HL-60 (cell line): Measurements from ENCODE around the gene LRRN1.

Experiments
- DNase-seq, 2 experiments: peaks; one replicate each; pipeline ENCODE4 v3.0.0-alpha.2; 2010 to 2020; ENCODE audit warnings: low read depth in 1 of 2, low spot score in 1 of 2
- H3K27ac ChIP-seq: fragments of 250-450 bp; sonication (Bioruptor Pico); replicated peaks from 2 replicates; pipeline ENCODE4 v1.5.1; 2020; ENCODE audit warnings: mild to moderate bottlenecking, moderate library complexity
- H3K27me3 ChIP-seq: fragments of 250-450 bp; sonication (Bioruptor Pico); 2 replicates; pipeline ENCODE4 v1.5.1; 2021; ENCODE audit warnings: mild to moderate bottlenecking, moderate library complexity; ENCODE audit not compliant: insufficient read depth, poor library complexity, severe bottlenecking
- H3K4me3 ChIP-seq: replicated peaks from 2 replicates; pipeline ENCODE4 v1.5.1; 2011; ENCODE audit warnings: mild to moderate bottlenecking, control low read depth, low read length; ENCODE audit not compliant: insufficient read depth
- CTCF ChIP-seq: IDR thresholded peaks from one replicate; pipeline ENCODE4 v1.5.1; 2011; ENCODE audit warnings: low read length, control low read depth, inconsistent platforms; ENCODE audit not compliant: insufficient read depth
- GABPA ChIP-seq: IDR thresholded peaks from 2 replicates; pipeline ENCODE4 v1.6.1; 2012; ENCODE audit warnings: low read depth
- POLR2AphosphoS5 ChIP-seq: IDR thresholded peaks from 2 replicates; pipeline ENCODE4 v1.6.1; 2012; ENCODE audit warnings: low read depth
- SPI1 ChIP-seq: IDR thresholded peaks from 2 replicates; pipeline ENCODE4 v1.6.1; 2012; ENCODE audit warnings: low read depth, mild to moderate bottlenecking, borderline replicate concordance
- TF ChIP-seq, protein P1 (sequence below): IDR thresholded peaks from 2 replicates; pipeline ENCODE4 v1.6.1; 2012; ENCODE audit warnings: low read depth; ENCODE audit not compliant: insufficient replicate concordance

Gene LRRN1

DNA sequence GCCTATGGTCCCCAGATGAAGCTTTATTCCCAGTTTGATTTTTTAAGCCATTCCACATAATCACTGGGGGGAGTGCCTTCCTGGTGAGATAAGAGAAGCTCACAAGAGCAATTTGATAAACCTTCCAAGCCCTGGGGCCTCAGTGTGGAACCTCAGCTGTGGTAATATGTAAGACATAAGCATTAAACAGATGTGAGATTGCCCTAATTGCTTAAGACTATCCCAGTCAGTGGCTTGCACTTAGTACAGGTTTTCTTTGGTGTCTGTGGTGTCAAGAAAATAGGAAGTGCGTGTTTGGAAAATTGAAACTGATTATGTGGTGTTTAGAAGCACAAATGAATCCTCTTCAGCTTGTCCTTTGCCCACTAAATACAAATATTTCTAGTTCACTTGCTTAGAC lies 54.3 kb downstream of the LRRN1 start:
- no peak overlapping the region for H3K27ac ChIP-seq
- H3K27me3 ChIP-seq = no peaks in the 10 kb centered on the region
- peak in 1 of 2 experiments; percentile 69 for DNase-seq
- H3K4me3 ChIP-seq = no peak overlapping the region
- TF ChIP-seq GABPA (no peak), POLR2AphosphoS5 (peak; percentile 75), CTCF (no peak), SPI1 (peak; percentile 96)
- TF ChIP-seq, protein P1, sequence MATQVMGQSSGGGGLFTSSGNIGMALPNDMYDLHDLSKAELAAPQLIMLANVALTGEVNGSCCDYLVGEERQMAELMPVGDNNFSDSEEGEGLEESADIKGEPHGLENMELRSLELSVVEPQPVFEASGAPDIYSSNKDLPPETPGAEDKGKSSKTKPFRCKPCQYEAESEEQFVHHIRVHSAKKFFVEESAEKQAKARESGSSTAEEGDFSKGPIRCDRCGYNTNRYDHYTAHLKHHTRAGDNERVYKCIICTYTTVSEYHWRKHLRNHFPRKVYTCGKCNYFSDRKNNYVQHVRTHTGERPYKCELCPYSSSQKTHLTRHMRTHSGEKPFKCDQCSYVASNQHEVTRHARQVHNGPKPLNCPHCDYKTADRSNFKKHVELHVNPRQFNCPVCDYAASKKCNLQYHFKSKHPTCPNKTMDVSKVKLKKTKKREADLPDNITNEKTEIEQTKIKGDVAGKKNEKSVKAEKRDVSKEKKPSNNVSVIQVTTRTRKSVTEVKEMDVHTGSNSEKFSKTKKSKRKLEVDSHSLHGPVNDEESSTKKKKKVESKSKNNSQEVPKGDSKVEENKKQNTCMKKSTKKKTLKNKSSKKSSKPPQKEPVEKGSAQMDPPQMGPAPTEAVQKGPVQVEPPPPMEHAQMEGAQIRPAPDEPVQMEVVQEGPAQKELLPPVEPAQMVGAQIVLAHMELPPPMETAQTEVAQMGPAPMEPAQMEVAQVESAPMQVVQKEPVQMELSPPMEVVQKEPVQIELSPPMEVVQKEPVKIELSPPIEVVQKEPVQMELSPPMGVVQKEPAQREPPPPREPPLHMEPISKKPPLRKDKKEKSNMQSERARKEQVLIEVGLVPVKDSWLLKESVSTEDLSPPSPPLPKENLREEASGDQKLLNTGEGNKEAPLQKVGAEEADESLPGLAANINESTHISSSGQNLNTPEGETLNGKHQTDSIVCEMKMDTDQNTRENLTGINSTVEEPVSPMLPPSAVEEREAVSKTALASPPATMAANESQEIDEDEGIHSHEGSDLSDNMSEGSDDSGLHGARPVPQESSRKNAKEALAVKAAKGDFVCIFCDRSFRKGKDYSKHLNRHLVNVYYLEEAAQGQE = no peak

DNA sequence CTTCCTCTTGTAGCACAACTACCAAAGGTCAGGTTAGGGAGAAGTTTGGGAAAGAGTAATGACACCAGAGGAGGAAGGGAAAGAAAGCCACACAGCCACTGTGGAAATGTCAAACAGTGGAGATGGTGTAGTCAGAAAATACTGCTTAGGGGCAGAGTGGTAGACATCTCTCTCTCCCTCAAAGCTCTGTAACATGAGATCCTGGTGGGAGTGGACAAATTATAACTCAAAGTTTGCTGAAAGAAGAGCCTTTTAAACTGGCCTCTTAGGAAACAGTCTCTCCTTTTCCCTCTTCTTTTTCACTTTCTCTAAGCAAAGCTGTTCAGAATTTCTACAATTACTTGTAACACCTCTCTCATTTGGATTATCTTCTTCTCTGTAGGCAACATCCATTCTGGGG lies 55.8 kb downstream of the LRRN1 start:
- TF ChIP-seq POLR2AphosphoS5 (no peak), SPI1 (no peak), GABPA (no peak), CTCF (no peak)
- TF ChIP-seq, protein P1 = no peak
- Histone ChIP-seq H3K4me3 (no peak overlapping the region), H3K27ac (no peak overlapping the region), H3K27me3 (no peaks in the 10 kb centered on the region)
- DNase-seq = no peak

DNA sequence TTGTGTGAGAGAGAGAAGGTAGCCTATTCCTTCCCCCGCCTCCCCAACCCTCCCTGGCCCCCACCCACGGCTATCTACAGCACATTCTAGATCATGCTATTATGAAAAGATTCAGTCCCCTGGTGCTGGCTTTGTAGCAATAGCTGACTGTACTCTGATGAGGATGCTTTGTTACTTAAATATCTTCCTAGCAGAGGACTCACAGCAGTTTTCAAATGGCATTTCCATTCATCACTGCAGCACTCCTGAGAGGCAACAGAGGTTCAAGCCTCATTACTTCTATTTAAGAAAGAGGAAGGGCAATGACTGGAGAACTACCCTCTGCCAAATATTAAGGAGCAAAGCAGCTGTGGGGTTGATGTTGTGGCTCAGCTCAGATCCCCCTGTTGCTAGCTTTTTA lies 61.0 kb downstream of the LRRN1 start:
- H3K4me3 ChIP-seq = no peak overlapping the region
- DNase-seq = no peak
- H3K27ac ChIP-seq = no peak overlapping the region
- H3K27me3 ChIP-seq = peaks cover 2% of the 10 kb centered on the region
- TF ChIP-seq, protein P1 = no peak
- TF ChIP-seq POLR2AphosphoS5 (no peak), GABPA (no peak), CTCF (no peak), SPI1 (no peak)
